NCI-H1092 (cell line): ENCODE measurements around the gene TMEM178B.
"Not testable (repeated sequence)": the region's sequence is repeated elsewhere in the genome, so short reads cannot be mapped to it uniquely, and the experiment has no call there.

Experiments
- DNase-seq: peaks from one replicate; lab custom pipeline; 2025; lab: John Stamatoyannopoulos, UW

Gene TMEM178B

DNA sequence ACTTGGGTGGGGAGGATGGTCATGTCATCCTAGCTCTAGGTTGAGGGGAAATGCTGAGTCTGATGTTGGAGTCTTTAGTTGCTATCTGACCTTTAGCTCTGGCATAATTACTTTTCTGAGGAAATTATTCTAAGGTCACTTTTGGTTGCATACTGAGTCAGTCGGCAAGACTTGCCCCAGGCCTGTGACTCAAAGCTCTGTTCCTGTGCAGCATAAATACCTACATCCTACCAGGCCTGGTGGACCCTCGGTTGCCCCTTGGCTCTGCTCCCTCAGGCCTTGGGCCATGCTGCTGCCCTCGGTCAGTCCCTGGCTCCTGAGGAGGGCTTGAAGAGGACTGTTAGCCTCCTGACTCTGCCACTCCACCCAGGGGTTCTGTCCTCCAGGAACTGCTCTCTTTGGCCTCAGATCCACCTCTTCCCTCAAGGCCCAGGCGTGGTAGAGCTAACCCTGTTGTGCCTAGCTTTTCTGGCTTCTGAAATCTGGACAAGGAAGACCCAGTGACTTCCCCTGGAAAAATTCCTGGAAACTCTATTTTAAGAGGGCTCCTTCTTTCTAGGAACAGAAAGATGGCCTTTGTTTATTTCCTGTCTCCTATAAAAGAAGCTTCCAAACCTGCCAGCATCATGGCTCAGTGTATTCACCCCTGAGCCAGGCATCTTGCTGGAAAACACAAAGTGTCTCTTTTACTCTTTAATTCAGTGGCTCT is 71.2 kb downstream of the TMEM178B start:
- DNase-seq = no peak

DNA sequence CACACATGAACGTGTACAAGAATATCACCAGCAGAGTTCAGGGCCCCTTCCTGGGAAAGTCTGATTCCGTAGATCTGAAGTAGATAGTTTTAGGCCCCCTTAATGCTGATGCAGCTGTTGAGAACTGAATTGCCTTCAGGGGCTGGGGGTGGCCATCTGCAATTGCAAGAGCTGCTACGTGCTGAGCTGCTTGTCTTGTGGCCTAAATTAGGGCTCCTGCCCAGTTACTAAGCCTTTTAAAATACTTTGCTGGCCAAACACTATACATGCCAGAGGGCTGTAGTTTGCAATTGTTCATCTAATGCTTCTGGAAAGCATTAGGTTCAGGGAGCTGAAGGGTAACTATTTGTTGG is 71.7 kb downstream of the TMEM178B start:
- no peak for DNase-seq

DNA sequence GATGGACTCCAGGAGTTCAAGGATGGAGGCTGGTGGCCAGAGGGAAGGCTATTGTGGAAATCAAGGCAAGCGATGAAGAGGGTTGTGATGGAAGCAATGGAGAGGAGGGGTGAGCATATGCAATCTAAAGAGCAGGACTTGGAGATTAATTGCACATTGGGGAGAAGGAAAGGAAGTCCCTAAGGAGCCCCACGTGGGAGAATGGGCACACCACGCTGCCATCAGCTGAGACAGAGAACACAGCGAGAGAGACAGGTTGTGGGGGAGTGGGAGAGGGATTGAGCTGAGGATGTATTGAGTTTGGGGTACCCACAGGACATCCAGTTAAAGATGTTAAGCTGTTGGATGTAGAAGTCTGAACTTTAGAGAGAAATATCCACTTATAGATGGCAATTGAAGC is 73.6 kb downstream of the TMEM178B start:
- DNase-seq = no peak

DNA sequence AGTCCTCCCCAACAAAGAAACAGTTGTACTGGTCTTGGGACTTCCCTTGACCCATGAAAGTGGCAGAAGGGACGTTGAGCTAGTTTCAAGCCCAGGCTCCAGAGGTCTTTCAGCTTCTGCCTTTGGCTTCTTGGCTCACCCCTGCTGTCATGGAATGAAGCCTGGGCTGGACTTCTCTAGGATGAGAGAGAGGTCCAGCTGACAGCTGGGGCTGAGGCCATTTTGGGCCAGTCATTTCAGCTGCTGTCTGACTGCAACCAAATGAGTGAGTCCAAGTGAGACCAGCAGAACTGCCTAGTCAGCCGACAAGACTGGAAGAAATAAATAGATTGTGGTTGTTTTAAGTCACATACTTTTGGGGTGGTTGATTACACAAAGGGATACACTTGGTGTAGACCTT is 76.6 kb downstream of the TMEM178B start:
- DNase-seq = no peak

DNA sequence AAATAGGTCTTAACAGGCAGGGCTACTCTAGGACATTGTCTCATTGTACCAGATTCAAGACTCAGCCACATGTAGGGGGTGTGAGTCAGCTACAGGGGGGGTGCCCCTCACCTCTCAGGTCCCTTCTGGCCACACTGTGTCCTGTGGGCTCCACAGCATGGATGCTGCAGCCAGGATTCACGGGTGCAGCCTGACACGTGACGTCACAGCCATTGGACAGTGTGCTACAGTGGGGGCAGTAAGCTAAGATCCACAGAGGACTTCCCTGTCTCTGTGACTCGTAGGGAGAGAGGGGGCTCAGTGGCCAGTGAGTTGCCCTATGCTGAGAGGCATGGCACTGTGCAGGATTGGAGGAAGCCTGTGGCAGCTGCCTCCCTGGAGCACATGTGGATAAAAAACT is 77.9 kb downstream of the TMEM178B start:
- no peak for DNase-seq

DNA sequence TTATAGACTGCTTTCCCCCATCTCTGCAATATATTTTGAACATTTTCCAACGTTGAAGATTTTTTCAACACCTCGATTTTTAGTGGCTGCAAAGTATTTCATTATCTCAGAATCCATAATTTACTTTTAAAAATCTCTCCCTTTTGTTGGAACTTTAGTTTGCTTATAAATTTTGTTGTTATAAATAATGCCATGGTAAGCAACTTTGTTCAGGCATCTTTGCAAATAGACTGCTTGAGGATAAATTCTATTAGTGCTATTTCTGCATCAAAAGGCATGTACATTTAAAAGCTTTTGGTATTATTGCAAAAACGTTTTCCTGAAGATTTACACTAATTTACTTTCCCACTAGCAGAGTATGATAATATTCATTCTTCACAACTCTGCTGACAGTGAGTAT is 79.4 kb downstream of the TMEM178B start:
- no peak for DNase-seq

DNA sequence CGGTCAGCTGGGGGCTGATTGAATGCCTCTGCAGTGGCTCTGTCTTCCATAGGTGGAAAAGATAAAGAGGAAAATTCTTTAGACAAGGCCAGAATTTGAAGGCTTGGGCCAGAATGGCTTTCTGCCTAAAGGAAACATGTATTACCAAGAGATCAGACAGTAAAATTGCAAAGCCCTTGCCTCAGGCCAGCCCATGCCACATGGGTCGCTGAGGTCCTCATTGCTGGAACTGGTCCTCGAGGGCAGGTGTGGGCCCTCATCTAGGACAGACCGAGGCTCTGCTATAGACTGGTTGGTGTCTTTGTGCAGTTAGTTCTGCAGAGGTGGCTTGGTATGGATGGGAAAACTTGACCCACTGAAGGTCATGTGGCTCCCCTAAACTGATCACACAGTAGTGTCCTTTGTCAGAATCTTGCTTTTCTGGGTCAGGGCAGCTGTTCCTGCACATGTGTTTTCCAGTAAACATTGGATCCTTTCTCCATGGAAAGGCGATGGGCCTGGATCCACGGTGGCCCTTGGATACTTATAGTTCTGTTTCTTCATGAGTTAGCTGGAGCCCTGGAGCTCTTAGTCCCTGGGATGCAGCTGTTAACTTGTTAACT is 80.4 kb downstream of the TMEM178B start:
- DNase-seq = no peak

DNA sequence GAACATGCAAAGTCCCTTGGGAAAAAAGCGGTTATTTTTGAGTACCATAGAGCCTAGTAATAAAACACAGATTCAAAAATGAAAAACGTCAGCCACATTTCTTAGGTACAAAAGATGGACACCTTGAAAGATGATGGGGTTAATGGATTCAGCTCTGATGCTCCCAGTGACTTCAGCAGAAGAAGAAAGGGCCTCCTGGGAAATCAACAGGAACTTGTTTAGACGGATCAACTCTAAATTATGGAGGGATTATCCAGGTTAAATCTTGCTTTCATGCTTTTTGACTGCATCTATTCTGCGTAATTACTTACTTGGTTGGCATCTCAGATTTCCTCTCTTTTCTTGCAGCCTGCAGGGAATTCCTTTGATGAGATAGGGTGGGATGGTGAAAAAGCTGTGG is 82.5 kb downstream of the TMEM178B start:
- DNase-seq = no peak

DNA sequence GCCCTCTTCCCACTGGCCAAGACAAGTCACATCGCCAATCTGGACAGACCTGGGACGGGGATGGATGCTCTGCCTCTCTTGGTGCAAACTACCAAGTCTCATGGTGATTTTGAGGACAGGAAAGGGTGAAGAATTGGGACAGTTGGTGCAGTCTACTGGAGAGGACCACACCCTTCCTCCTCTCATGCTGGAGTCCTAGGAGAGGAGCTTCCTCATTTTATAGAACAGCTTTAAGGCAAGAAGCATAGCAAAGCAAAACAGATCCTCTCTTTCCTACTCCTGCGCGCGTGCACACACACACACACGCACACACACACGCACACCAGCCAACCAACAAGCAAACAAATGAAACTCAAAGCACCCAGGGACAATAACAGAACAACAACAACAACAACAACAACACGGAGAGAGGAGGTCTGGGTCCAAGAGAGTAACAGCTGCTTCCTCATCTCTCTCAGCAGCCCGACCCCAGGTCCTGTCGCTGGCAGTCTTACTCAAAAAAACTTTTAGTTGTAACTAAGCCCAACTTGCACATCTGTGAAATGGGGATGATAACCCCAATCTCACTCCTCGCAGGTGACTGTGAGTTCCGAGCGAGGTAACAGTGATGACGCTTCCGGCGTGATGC is 83.4 kb downstream of the TMEM178B start:
- no peak for DNase-seq

DNA sequence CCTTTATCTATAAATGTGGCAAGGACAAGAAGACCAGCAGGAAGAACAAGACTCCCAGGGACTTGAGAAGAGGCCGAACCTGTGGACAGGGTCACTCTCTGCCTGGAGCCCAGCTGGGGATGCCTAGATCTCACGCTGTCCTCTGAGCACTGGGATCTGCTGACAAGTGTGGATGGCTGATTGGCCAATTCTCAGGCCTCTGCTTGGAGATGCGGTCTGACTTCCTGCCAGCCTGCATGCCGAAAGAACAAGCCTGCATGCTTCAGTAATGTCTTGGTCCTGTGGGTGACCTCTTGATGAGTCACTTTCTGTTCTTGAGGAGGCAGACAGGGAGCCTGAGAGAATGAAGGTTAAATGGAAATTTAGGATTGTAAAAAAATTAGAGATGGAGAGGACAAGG is 84.7 kb downstream of the TMEM178B start:
- DNase-seq = no peak

DNA sequence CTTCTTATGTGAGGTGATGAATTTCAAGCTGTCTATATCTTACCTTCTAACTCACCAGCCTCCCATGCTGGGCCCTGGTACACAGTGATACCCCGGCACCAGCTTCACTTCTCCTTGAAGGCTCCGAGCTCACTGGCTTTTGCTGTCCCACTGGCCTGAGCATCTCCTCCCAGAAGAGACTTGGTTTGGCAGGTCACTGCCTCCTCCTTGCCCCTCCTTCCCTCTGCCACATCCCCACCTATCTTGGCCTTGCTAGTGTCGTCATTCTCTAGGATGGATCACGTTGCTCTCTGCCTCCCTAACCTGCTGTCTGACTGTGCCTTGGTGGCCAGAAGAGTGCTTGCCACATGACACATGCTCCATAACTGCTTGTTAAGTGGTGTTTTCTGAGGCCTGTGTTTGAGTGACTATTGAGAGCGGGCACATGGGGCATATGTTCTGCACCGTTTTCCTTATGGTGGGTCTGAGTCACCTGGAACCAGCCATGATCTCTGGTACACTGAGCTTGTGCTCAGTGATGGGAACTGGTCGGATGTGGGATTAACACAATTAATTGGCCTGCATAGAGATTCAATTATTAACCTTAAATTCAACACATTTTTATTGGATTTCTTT is 86.5 kb downstream of the TMEM178B start:
- no peak for DNase-seq

DNA sequence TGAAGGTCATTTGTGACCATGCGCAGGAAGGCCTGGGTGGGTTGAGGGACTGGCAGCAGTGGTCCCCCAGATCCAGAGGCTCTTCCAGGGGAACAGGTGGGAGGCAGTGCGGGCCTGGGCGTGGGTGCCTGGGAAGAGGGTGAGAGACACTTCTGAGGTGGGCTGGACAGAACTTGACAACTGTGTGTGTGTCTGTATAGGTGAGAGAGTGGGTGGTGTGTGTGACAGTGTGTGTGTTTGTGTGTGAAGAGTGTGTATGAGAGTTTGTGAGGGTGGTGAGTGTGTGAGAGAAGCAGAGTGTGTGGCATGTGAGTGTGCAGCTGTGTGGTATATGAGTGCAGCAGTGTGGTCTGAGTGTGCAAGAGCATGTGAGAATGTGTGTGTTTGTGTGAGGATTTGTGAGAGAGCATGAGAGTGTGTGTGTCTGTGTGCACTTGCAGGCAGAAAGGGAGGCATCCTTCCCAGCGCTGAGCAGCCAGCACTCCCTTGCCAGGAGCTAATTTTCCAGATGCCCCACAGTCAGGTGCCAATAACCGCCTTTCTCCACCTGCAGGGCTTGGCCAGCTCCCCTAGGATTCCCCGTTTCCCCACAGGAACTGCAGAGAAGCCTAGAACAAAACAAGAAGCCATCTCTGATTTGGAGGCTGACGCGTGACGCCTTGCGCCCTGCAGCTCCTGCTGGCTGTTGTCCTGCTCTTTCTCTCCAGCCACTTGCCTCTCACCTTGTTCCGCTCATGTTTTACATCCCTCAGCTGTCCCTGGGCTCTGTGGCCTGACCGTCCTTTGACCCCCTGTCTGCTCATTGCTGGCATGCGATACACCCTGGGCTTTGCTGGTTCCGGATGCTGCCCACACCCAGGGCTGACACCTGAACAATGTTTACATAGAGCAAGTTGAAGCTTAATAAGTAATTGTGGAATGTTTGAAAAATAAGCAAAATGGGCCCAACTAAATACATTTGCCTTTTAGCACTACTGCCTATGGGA is 88.0 kb downstream of the TMEM178B start:
- peak; percentile 42 for DNase-seq

DNA sequence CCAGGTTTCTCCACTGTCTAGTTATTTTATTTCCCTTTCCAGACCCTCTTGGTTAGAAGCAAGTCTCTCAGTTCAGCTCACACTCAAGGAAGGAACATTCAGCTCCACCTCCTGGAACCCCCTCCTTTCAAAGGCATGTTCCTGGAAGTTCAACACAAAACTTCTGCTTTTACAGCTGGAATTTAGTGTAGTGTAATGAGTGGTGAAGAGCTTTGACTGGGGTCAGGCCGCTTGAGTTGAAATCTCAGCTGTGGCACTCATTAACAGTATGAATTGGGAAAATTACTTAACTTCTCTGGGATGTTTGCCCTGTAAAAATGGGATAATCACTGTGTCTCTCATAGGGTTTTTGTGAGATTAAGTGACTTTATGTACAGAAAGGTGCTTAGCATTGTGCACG is 91.7 kb downstream of the TMEM178B start:
- no peak for DNase-seq

DNA sequence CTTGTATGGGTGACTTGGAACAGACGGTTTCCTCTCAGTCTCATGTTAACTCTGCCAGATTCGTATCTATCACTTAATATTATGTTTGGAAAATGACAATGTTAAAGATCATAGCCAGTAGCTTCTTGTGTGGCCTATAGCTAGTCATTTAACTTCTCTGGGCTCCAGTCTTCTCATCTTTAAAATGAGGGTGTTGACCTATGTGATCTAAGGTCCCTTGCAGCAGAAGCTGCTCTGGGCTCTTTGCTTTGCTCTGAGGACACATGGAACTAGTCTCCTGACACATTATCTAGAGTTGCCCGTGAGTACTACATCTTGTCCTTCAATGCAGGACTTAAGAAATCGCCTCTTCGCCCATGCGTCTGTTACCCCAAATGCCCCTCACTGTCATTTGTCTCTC is 93.1 kb downstream of the TMEM178B start:
- DNase-seq = no peak

DNA sequence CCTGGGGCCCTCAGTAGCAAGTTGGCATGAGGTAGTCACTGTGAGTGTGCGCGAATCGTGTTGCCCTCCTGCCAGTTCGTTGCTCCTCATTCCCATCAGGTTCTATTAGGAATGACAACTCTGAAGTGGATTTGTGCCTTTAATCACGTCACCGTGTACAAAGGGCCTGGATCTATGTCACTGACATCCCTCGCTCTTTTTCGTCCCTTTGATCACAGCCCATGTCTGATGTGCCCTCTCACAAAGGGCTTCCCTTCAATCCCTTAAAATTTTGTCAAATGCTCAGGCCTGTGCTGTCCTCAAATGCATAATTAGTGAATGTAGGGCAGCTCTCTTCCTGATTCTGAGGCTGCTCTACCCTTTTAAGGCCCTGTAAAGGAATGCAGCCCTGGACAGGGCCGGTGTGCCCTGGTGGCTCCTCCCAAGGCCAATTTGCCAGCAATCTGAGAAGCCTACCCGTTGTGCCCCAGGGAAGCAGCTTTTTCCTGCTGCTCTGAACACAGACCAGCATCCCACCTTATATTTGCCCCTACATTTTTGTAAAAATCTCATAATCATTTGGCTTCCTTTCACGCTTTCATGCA is 93.6 kb downstream of the TMEM178B start:
- DNase-seq = no peak

DNA sequence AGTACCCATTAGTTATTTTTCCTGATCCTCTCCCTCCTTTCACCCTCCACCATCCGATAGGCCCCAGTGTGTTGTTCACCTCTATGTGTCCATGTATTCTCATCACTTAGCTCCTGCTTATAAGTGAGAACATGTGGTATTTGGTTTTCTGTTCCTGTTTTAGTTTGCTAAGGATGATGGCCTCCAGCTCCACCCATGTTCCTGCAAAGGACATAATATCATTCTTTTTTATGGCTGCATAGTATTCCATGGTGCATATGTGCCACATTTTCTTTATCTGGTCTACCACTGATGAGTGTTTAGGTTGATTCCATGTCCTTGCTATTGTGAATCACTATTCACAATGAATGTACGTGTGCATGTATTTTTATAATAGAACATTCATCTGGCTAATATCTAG is 95.3 kb downstream of the TMEM178B start:
- not testable (repeated sequence) for DNase-seq

DNA sequence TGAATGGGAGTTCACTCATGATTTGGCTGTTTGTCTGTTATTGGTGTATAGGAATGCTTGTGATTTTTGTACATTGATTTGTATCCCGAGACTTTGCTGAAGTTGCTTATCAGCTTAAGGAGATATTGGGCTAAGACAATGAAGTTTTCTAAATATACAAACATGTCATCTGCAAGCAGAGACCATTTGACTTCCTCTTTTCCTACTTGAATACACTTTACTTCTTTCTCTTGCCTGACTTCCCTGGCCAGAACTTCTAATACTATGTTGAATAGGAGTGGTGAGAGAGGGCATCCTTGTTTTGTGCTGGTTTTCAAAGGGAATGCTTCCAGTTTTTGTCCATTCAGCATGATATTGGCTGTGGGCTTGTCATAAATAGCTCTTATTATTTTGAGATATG is 101.9 kb downstream of the TMEM178B start:
- not testable (repeated sequence) for DNase-seq

DNA sequence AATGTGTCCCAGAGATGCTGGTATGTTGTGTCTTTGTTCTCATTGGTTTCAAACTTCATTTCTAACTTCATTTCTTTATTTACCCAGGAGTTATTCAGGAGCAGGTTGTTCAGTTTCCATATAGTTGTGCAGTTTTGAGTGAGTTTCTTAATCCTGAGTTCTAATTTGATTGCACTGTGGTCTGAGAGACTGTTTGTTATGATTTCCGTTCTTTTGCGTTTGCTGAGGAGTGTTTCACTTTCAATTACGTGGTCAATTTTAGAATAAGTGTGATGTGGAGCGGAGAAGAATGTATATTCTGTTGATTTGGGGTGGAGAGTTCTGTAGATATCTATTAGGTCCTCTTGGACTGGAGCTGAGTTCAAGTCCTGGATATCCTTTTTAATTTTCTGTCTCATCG is 103.3 kb downstream of the TMEM178B start:
- DNase-seq = not testable (repeated sequence)

DNA sequence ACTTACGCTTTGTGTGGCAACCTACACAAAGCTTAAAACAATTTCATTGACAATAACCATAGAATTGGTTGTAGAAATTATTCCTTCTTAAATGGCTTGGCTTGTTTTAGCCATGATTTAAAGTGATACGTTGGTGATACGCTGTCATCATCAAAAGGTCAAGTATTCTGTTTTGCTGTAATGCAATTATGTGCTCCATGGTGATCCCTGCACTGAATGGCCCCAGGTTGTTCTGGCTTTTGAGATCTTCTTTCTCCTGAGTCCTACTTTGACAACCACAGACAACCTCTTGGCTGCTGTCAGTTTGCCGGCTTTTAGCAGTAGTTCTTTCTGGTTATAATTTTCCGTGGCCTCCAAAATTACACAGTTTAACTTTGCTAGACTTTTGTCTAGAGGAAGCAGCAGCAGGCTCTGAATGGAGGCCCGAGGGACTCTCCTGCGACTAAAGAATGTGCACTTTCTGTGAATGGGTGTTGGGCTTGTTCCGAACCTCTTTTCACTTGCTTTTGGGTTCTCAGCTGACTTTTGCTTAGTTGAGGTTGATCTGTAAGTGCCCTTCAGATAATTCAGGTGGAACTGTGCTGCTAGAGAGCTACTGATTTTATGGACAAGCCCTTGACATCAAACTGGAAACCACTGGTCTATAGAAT is 104.7 kb downstream of the TMEM178B start:
- no peak for DNase-seq

DNA sequence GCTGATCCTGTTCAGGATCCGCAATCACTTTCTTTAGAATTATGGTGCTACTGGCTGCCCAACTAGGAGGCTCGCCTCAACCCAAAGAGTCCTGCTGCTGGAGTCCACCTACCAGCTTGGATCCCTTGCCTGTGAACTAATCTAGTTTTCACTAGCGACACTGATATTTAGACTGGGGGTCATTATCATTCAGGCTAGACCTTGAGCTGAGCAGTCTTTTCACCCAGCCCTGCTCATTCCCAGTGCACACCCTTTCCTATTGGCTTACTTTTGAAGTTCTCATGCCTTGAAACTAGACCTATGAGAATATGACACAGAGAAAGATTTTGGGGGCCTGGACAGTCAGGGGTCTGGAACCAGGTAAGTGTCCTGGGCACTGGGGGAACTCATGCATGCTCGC is 107.9 kb downstream of the TMEM178B start:
- DNase-seq = no peak

DNA sequence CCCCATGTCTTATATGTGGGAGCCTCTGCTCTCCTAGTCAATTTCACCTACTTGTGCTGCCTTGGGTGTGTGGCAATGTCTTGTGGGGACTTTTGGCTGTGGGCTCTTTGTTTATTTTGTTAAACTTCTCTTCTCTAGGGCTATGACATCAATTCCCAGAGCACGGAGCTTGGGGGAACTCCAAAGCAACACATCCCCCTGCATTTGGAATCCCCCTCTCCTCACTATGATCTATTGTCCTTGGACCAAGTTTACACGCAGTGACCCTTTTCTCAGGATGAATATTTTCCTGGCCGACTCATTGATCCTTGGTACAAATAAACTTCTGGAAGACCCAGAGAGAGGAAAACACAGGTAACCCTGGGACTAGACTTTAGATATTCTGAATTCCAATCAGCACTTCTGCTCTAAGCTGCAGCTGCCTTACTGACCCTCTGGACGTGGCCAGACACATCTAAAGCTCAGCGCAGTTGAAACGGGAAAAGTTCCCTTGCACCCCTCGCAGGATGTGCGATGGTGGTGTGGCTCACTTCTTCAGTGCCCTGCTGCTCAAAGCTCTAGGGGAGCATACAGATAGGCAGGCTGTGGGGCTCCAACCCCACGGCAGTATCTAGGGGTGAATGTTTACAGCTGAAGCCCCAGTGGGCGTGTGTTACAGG is 110.8 kb downstream of the TMEM178B start:
- DNase-seq = no peak
